Fibroblast of lung (primary cell): ENCODE data around the gene ERGIC1.

Source experiments
- EZH2 ChIP-seq: IDR thresholded peaks from 2 replicates; pipeline ENCODE4 v1.5.1; 2012; ENCODE audit warnings: low read length, control low read depth, mild to moderate bottlenecking; ENCODE audit errors: missing control alignments
- TF ChIP-seq, protein P1 (sequence below), 2 donors: IDR thresholded peaks in 1 of 2; conservative IDR thresholded peaks in 1 of 2; 1 replicate in 1 of 2; 2 replicates in 1 of 2; pipeline ENCODE4 v1.5.1; 2011 to 2012; ENCODE audit warnings: low read length in 2 of 2, control low read depth in 1 of 2, inconsistent platforms in 1 of 2, low read depth in 1 of 2, mild to moderate bottlenecking in 1 of 2

DNA sequence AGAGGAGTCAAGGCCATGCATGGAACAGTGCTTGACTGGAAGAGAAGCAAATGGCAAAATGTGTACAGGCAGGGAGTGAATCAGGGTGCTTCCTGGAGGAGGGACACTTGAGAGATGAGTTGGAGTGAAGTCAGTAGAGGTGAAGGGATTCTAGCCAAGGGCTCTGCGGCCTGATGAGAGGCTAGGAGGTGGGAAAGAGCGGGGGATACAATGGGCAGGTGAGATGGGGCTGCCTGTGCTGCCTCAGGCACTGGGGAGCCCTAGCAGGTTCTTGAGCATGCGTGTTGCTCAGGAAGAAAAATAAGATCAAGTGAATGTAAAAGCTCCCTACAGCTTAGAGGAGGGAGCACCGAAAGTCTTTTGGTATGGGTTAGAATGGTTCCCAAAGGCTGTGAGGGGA, 22.3 kb downstream of the ERGIC1 start:
- TF ChIP-seq, protein P1, sequence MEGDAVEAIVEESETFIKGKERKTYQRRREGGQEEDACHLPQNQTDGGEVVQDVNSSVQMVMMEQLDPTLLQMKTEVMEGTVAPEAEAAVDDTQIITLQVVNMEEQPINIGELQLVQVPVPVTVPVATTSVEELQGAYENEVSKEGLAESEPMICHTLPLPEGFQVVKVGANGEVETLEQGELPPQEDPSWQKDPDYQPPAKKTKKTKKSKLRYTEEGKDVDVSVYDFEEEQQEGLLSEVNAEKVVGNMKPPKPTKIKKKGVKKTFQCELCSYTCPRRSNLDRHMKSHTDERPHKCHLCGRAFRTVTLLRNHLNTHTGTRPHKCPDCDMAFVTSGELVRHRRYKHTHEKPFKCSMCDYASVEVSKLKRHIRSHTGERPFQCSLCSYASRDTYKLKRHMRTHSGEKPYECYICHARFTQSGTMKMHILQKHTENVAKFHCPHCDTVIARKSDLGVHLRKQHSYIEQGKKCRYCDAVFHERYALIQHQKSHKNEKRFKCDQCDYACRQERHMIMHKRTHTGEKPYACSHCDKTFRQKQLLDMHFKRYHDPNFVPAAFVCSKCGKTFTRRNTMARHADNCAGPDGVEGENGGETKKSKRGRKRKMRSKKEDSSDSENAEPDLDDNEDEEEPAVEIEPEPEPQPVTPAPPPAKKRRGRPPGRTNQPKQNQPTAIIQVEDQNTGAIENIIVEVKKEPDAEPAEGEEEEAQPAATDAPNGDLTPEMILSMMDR (conservative IDR thresholded peaks at IDR 0.05 in 1 of 2, IDR thresholded peaks at IDR 0.05 in 1 of 2; ENCODE audit: low read depth in 1 of 2, low read length in 2 of 2) = no peak
- TF ChIP-seq EZH2 = no peak
